Pulmonary artery endothelial cell (primary cell): ENCODE results near the gene NEK6. TPM values are rescaled to one million over a fixed set of nuclear protein-coding genes. Genes with fewer than 3 reads are reported as not detected.

Experiments
- DNase-seq: peaks from one replicate; pipeline ENCODE4 v3.0.0-alpha.2; 2011; ENCODE audit warnings: low read depth, low spot score
- total RNA-seq: library from RNA; depleted of rRNA; stranded (reverse); fragments of >200 nt; gene quantifications from 2 replicates; pipeline ENCODE4 v1.2.3, GENCODE V29; 2014

NEK6 gene
- total RNA-seq, 1 donor from 2014 or later = 37.5 TPM

- DNase-seq = no peak
Observed at GRCh38 chr9:124320062-124320973, 62.6 kb downstream of the NEK6 start.

GRCh38 chr9:124321416-124321815 lies 63.7 kb downstream of the NEK6 start:
- no peak for DNase-seq

GRCh38 chr9:124321935-124322334 lies 64.2 kb downstream of the NEK6 start:
- DNase-seq = no peak

GRCh38 chr9:124322618-124323432 lies 65.1 kb downstream of the NEK6 start:
- DNase-seq = no peak

GRCh38 chr9:124323904-124324303 lies 66.2 kb downstream of the NEK6 start:
- no peak for DNase-seq

GRCh38 chr9:124325816-124326215 lies 68.1 kb downstream of the NEK6 start:
- DNase-seq = no peak

- DNase-seq = no peak
Observed at GRCh38 chr9:124326378-124326777, 68.6 kb downstream of the NEK6 start.

GRCh38 chr9:124327491-124327890 lies 69.7 kb downstream of the NEK6 start:
- no peak for DNase-seq

GRCh38 chr9:124328285-124328684 lies 70.5 kb downstream of the NEK6 start:
- DNase-seq = no peak

GRCh38 chr9:124329206-124329792 lies 71.5 kb downstream of the NEK6 start:
- no peak for DNase-seq

- no peak for DNase-seq
Observed at GRCh38 chr9:124330011-124330697, 72.4 kb downstream of the NEK6 start.

GRCh38 chr9:124331580-124331979 lies 73.8 kb downstream of the NEK6 start:
- DNase-seq = no peak

GRCh38 chr9:124332361-124333202 lies 74.8 kb downstream of the NEK6 start:
- DNase-seq = no peak

- DNase-seq = no peak
Observed at GRCh38 chr9:124333203-124333579, 75.4 kb downstream of the NEK6 start.

GRCh38 chr9:124334568-124335319 lies 77.0 kb downstream of the NEK6 start:
- no peak for DNase-seq

GRCh38 chr9:124335320-124335707 lies 77.6 kb downstream of the NEK6 start:
- no peak for DNase-seq

- no peak for DNase-seq
Observed at GRCh38 chr9:124337562-124337961, 79.8 kb downstream of the NEK6 start.

GRCh38 chr9:124339603-124340146 lies 81.9 kb downstream of the NEK6 start:
- no peak for DNase-seq

GRCh38 chr9:124340219-124341069 lies 82.7 kb downstream of the NEK6 start:
- no peak for DNase-seq
